Activated CD4-positive, alpha-beta T cell treated with anti-CD3 and anti-CD28 coated beads, Interleukin-2, Interleukin-4, amounts not matched to agents 100 ng/mL and 50 ng/mL, durations not matched to agents 16 hours and 8 hours (primary cell): Measurements from ENCODE around the gene TMEM14C.
A peak's percentile ranks its signal among the peaks of the same experiment; 100 is the strongest.
"Not testable (repeated sequence)": the region's sequence is repeated elsewhere in the genome, so short reads cannot be mapped to it uniquely, and the experiment has no call there.

ENCODE experiments used
- DNase-seq: peaks from one replicate; pipeline ENCODE4 v3.0.0-alpha.2; 2020; ENCODE audit warnings: low spot score

Gene TMEM14C

DNA sequence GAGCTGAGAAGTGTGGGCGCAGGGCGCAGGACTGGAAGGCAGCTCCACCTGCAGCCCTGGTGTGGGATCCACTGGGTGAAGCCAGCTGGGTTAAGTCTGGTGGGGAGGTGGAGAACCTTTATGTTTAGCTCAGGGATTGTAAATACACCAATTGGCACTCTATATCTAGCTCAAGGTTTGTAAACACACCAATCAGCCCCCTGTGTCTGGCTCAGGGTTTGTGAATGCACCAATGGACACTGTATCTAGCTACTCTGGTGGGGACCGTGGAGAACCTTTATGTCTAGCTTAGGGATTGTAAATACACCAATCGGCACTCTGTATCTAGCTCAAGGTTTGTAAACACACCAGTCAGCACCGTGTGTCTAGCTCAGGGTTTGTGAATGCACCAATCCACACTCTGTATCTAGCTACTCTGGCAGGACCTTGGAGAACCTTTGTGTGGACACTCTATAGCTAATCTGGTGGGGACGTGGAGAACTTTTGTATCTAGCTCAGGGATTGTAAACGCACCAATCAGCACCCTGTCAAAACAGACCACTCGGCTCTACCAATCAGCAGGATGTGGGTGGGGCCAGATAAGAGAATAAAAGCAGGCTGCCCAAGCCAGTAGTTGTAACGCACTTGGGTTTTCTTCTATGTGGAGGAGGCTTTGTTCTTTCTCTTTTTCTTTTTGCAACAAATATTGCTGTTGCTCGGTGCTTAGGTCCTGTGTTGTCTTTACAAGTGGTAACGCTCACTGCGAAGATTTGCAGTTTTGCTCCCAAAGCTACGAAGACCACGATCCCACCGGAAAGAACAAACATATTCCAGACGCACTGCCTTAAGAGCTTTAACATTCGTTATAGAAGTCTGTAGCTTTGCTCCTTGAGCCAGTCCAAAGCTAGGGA is 1.7 kb upstream of the TMEM14C start:
- peak; percentile 39 for DNase-seq

DNA sequence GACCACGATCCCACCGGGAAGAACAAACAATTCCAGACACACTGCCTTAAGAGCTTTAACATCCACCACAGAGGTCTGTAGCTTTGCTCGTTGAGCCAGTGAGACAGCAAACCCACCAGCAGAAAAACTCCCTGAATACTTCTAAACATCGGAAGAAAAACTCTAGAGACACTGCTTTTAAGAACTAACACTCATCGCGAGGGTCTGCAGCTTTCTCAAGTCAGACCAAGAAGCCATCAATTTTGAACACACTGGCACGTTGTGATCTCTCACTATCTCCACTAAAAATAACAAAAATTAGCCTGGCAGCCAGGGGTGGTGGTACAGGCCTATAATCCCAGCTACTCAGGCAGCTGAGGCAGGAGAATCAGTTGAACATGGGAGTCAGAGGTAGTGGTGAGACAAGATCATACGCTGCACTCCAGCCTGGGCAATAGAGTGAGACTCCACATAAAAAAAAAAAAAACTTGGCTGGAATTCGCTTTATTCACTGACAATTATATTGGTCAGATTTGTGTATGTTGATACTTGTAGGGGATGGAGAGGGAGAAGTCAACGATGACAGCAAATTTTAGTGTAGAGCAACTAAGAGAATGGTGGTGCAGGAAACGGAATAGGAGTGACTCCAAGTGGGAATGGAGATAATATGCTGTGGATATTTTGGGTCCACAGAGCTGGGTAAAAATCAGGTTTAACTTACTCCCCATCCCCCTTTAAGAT is 860 bp upstream of the TMEM14C start:
- DNase-seq = no peak

DNA sequence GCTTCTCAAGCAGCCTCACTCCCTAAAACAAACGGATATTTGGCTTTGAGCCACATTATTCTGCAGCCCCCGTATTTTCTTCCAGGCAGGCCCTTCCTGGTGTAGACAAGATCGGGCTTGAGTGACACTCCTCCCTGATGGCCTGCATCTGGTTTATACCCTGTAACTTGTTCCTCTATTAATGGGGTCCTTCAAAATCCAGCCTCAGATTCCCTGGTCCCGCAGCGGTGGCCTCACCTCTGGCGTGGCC is 375 bp upstream of the TMEM14C start:
- no peak for DNase-seq

DNA sequence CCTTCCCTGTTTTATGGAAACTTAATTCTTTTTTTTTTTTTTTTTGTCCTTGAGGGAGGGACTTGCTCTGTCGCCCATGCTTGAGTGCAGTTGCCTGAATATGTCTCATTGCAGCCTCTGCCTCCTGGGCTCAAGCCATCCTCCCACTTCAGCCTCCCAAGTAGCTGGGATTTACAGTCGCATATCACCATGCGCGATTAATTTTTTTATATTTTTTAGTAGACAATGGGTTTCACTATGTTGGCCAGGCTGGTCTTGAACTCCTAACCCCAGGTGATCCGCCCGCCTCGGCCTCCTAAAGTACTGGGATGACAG is 654 bp downstream of the TMEM14C start:
- DNase-seq = no peak

DNA sequence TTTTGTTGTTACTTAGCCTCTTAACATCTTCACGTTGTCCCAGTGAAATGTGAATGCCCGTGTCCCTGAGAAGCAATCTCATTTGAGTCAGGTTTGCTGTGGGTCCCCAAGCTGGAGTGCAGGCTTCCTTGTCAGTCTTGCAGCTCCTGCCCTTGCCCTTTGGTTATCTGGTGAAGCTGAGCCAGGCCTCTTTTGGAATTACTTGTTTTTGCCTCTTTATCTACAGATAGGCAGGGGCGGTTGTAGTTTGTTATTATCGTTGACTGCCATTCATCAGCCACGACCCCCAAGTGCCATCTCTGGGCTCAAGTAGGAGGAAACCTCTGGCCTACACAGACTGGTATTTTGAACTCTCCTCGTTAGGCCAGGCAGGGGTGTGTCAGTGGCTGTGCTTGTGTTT is 2.2 kb downstream of the TMEM14C start:
- DNase-seq = no peak

DNA sequence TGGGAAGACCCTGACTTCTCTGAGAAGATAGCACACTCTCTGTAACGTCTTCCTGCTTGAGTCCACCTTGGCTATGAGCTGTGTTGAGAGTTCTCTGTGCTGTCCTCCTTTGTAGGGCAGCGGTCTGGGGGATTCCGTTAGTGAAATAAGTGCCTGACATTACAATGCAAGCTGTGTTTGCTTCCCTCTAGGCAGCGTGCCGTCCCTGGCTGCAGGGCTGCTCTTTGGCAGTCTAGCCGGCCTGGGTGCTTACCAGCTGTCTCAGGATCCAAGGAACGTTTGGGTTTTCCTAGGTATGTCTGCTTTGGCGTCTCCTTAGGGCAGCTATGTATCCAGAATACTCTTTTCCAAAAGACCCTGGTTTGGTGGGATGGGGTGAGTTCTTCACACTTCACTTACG is 2.8 kb downstream of the TMEM14C start:
- DNase-seq = no peak

DNA sequence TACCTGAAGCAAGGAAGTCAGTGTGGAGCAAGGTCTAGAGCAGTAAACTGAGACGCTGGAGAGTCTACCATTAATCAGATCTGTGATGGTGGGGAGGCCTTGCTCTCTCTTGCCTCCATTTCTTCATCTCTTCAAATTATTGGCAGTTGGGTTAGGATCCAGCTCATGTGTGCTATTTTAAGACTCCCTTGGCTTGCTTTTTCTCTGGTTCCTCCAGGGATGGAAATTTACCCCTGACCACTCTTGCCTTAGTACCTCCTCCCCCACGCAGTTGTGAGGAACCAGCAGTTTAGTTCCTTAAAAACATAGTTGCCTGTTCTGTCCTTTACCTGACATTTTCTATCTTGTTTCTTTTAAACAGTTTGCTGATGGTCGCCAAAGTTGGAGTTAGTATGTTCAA is 7.4 kb downstream of the TMEM14C start:
- DNase-seq = no peak

DNA sequence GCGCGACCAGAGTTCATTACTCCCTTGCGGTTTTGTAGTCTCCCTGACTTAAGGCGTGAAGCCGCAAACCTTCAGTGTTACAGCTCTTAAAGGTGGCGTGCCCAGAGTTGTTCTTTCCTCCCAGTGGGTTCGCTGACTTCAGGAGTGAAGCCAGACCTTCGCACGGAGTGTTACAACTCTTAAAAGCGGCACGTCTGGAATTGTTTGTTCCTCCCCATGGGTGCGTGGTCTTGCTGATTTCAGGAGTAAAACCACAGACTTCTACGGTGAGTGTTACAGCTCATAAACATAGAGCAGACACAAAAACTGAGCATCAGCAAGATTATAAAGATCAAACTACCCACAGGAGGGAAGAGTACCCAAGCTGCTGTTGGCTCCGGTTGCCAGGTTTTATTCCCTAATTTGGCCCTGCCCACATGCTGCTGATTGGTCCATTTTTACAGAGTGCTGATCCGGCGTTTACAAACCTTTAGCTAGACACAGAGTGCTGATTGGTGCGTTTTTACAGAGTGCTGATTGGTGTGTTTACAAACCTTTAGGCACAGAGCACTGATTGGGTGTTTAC is 10.4 kb downstream of the TMEM14C start:
- DNase-seq = no peak

DNA sequence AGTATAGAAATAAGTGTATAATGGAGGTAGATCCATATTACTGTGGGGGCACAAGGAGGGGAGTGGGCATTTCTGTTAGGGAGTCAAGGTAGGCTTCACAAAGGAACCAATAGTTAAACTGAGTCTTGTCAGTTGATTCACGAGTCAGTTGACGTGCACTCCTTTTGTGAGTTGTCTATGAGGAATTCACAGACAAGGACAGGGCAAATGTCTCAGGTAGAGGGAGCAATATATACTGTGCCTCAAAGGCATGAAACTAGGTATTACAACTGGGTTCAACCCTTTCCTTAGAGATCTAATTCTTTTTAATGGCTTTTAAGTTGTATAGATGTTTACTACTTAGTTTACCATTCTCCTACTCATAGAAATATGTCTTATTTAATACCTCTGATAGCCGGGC is 11.0 kb downstream of the TMEM14C start:
- DNase-seq = no peak

DNA sequence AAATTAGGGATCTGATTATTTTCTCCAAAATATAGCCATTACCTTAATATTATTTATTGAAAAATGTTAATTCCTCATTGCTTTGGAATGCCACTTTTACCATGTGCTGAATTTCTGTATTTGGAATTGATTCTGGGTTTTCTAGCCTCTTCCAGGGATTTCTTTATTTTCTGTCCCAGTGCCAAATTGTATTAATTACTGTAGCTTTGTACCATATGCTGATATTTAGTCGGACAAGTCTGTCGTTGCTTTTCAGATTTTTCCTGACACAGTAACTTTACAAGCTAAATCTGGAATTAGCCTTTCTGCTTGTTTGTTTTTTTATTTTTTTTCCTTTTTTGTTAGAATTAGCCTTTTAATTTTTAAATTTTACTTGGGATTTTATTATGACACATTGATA is 13.9 kb downstream of the TMEM14C start:
- DNase-seq = no peak

DNA sequence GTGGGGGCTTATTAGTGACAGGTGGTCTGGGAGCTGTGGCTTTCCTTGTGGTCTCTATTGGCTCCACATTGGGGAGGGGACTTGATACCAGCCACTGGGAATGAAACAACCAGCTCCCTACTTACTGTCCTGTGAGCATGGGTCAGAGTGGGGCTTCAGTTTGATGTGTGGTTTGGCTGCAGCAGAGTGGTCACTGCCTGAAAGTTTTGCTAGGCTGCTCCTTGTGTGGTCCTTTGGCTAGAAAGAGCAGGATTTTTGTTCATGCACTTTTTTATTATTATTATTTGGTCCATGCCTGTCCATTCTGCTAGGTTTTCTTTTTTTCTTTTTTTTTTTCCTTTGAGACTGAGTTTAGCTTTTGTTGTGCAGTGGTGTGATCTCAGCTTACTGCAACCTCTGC is 17.2 kb downstream of the TMEM14C start:
- no peak for DNase-seq

DNA sequence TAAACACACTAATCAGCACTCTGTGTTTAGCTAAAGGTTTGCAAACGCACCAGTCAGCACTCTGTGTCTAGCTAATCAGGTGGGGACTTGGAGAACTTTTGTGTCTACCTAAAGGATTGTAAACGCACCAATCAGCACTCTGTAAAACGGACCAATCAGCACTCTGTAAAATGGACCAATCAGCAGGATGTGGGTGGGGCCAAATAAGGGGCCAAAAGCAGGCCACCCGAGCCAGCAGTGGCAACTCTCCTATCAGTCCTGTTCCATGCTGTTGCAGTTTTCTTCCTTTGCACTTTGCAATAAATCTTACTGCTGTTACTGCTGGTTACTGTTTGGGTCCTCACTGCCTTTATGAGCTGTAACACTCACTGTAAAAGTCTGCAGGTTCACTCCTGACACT is 18.8 kb downstream of the TMEM14C start:
- not testable (repeated sequence) for DNase-seq

DNA sequence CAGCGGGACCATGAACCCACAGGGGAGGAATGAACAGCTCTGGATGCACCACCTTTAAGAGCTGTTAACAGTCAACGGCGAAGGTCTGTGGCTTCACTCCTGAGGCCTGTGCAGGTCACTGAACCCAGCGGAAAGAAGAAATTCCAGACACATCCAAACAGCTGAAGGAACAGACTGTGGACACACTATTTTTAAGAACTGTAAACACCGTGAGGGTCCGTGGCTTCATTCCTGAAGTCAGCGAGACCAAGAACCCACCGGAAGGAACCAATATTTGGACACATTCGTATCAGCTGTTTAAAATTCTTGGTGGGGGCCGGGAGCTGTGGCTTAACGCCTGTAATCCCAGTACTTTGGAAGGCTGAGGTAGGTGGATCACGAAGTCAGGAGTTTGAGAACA is 19.4 kb downstream of the TMEM14C start:
- DNase-seq = no peak

DNA sequence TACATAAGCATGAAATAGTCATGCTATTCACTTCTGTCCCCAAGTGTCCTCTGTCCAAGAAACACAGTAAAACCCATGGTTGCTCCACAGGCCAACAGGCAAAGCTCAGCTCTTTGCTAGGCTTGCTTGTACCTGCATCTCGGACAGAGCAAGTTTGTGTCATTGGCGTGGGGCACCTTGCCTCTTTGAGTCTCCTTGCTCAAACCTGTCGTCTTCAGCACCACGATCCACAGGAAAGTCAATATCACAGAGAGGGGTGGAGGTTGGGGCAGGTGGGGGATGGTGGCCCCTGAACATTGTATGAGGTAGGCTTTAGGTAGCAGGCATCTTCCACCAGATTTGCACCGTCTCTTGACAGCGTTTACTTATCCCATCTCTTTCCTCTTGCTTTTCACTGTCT is 20.6 kb downstream of the TMEM14C start:
- DNase-seq = no peak

DNA sequence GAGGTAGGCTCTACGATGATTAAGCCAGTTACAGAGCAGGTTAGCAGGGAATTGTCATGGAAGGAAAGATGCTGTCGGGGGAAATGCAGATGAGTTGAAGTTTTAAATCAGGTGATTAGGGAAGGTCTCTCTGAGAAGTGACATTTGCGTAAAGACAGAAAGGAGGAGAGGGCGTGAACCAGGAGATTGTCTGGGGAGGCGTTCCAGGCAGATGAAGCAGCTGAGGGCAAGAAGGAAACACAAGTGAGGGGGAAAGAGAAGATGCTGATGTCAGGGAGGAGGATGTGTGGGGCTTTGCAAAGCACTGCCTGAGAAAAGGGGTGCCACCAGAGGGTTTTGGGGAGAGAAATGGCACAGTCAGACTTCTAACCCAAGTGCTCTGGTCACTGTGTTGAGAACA is 22.2 kb downstream of the TMEM14C start:
- DNase-seq = no peak

DNA sequence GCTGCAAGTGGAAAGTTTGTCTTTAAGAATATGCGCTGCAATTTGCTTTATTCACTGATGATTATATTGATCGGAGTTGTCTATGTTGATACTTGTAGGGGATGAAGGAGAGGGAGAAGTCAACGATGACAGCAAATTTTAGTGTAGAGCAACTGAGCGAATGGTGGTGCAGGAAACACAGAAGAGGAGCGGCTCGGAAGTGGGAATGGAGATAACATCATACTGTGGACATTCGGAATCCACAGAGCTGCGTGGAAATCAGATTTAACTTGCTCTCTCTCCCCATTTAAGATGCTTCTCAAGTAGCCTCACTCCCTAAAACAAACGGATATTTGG is 24.0 kb downstream of the TMEM14C start:
- no peak for DNase-seq

DNA sequence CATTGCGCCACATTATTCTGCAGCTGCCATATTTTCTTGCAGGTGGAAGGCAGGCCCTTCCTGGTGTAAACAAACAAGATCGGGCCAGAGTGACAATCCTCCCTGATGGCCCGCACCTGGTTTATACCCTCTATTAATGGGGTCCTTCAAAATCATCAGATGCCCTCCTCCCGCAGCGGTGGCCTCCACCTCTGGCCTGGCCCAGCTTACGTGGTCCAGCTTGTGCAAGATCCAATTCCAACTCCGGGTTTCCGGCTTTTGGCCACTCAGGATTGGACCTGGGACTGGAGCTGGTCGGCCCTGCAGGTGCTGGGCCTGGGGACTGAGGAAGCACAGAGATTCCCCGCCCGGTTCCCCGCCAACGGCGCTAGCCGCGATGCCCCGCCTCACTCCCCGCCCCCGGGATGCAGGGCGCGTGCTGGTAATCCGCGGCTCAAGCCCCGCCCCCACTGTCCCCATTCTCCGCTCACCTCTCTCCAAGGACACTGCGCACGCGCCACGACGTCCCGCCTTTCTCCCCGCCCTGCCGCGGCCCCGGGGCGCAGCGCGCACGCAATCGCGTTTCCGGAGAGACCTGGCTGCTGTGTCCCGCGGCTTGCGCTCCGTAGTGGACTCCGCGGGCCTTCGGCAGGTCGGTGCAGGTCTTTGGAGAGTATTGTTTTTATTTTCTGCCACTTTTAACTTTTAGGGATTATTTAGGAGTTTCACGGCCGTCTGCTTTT is 24.5 kb downstream of the TMEM14C start, which contains the start of gene TMEM14B:
Gene TMEM14B, plus strand, starts transcription at position 555 of the 722 bp plus-strand sequence. CDS start 1,441 bp downstream, outside the sequence.
- DNase-seq = peak; percentile 99

DNA sequence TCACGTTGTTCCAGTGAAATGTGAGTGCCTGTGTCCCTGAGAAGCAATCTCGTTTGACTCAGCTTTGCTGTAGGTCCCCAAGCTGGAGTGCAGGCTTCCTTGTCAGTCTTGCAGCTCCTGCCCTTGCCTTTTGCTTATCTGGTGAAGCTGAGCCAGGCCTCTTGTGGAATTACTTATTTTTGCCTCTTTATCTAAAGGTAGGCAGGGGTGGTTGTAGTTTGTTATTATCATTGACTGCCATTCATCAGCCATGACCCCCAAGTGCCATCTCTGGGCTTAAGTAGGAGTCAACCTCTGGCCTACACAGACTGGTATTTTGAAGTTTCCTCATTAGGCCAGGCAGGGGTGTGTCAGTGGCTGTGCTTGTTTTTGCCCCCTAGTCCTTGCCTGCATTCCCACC is 26.9 kb downstream of the TMEM14C start:
- no peak for DNase-seq

DNA sequence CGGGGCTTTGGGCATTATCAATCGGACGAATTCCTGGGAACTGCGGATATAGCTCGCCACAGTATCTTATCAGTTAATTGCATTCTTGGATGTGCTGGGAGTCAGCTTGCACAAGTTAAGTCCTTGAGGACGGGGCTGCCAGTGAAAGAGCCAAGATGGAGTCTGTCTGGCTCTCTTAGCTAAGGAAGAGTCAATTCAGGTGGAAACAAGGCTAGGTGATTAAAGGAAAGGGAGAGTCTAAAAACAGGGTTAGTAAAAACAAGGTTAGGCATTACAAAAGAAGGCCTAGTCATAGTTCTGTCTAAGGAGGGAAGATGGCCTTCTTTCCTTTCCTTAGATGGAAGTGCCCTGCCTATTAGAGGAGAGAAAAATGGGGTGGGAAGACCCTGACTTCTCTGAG is 27.7 kb downstream of the TMEM14C start:
- DNase-seq = not testable (repeated sequence)

DNA sequence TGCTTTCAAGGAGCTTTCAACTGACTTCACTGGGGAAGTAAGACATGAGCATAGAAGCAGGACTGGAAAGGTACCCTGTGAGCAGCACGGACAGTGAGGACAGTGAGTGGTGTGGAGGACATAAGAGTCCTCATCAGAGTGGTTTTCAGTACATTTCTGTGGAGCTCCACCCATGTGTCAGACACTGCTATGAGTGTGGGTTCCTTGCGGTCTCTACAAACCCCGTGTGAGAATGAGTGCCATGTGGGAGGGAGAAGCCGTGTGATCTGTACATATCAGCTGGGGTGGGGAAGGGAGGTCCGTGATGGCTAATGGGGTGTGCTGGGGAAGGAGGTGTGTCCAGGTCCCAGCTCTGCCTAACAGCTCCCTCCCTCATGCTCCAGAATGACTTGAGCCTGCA is 28.9 kb downstream of the TMEM14C start:
- not testable (repeated sequence) for DNase-seq

DNA sequence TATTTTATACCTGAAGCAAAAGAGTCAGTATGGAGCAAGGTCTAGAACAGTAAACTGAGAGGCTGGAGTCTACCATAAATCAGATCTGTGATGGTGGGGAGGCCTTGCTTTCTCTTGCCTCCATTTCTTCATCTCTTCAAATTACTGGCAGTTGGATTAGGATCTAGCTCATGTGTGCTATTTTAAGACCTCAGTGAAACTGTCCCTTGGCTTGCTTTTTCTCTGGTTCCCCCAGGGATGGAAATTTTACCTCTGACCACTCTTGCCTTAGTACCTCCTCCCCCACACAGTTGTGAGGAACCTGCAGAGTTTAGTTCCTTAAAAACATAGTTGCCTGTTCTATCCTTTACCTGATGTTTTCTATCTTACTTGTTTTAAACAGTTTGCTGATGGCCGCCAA is 33.2 kb downstream of the TMEM14C start:
- no peak for DNase-seq

DNA sequence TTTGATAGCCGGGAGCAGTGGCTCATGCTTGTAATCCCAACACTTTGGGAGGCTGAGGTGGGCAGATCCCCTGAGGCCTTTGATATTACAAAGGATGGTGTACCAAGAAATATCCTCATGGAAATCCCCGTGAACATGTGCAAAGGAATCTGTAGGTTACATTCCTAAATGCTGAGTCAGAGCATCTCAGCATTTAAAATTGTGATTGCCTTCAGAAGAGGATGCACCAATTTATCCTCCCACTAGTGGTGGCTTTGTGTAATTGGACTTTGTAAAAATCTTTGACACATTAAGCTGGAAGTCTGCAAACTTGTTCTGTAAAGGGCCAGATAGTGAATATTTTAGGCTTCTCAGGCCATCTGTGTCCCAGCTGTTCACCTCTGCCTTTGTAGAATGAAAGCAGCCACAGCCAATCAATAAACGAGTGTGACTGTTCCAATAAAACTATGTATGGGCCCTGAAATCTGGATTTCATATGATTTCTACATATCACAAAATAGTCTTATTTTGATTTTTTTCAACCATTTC is 36.5 kb downstream of the TMEM14C start:
- peak; percentile 44 for DNase-seq

DNA sequence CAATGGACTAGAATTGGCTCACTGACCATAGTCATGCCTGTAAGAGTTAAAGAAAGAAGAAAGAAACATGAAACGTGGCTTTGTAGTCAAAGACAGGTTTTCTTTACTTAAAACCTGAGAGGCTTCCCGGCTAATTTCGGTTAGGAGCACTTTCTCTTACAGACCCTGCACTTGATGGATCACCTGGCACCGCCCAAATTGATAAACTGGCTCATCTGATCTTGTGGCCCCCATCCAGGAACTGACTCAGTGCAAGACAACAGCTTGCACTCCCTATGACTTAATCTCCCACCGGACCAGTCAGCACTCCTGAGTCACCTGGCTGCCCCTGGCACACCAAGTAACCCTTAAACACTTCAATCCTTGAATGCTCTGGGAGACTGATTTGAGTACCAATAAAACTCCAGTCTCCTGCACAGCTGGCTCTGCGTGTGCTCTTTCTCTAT is 37.0 kb downstream of the TMEM14C start:
- no peak for DNase-seq
